ENCODE measurements around the gene SPECC1L. TPM values are rescaled to one million over a fixed set of nuclear protein-coding genes. Genes with fewer than 3 reads are reported as not detected.
A peak's percentile ranks its signal among the peaks of the same experiment; 100 is the strongest.

Gene SPECC1L
- total RNA-seq, 2 donors from 2014 or later, result 59.4 to 61.8 TPM

- Mint-ChIP-seq H3K36me3 (ENCODE audit: insufficient read depth in 2 of 2) (peaks cover 0 to 27% of the 10 kb centered on the region in 2 donors), H3K4me1 (ENCODE audit: low read depth) (no peaks in the 10 kb centered on the region), H3K27me3 (ENCODE audit: low read depth) (no peaks in the 10 kb centered on the region), H3K4me3 (no peak overlapping the region), H3K27ac (no peak overlapping the region), H3K9me3 (no peaks in the 10 kb centered on the region)
- no peak for DNase-seq
- ATAC-seq (replicated peaks in 1 of 2), result no peak
Observed at GRCh38 chr22:24341627-24342026, 71.0 kb downstream of the SPECC1L start.

- Mint-ChIP-seq H3K27me3 (ENCODE audit: low read depth) (no peaks in the 10 kb centered on the region), H3K27ac (no peak overlapping the region), H3K36me3 (ENCODE audit: insufficient read depth in 2 of 2) (peaks cover 14 to 33% of the 10 kb centered on the region in 2 donors), H3K4me1 (ENCODE audit: low read depth) (peaks cover 7% of the 10 kb centered on the region), H3K4me3 (no peak overlapping the region), H3K9me3 (no peaks in the 10 kb centered on the region)
- no peak for DNase-seq
- ATAC-seq (replicated peaks in 1 of 2), result no peak
Observed at GRCh38 chr22:24350627-24351026, 80.0 kb downstream of the SPECC1L start.

GRCh38 chr22:24353121-24353520 is 82.5 kb downstream of the SPECC1L start:
- no peak for DNase-seq
- Mint-ChIP-seq H3K9me3 (no peaks in the 10 kb centered on the region), H3K27ac (no peak overlapping the region), H3K4me3 (no peak overlapping the region), H3K27me3 (ENCODE audit: low read depth) (no peaks in the 10 kb centered on the region), H3K4me1 (ENCODE audit: low read depth) (peaks cover 10% of the 10 kb centered on the region), H3K36me3 (ENCODE audit: insufficient read depth in 2 of 2) (peaks cover 13 to 33% of the 10 kb centered on the region in 2 donors)
- no peak for ATAC-seq (replicated peaks in 1 of 2)

- Mint-ChIP-seq H3K4me1 (ENCODE audit: low read depth) (peaks cover 10% of the 10 kb centered on the region), H3K36me3 (ENCODE audit: insufficient read depth in 2 of 2) (peaks cover 13 to 24% of the 10 kb centered on the region in 2 donors), H3K27me3 (ENCODE audit: low read depth) (no peaks in the 10 kb centered on the region), H3K9me3 (no peaks in the 10 kb centered on the region), H3K4me3 (no peak overlapping the region), H3K27ac (no peak overlapping the region)
- ATAC-seq (replicated peaks in 1 of 2) (no peak), DNase-seq (no peak)
Observed at GRCh38 chr22:24355574-24355973, 84.9 kb downstream of the SPECC1L start.

- peaks cover 3% of the 10 kb centered on the region for H3K4me1 Mint-ChIP-seq (ENCODE audit: low read depth)
- H3K27me3 Mint-ChIP-seq (ENCODE audit: low read depth), result no peaks in the 10 kb centered on the region
- H3K9me3 Mint-ChIP-seq, result no peaks in the 10 kb centered on the region
- ATAC-seq (replicated peaks in 1 of 2) (no peak), DNase-seq (no peak)
- peaks cover 13 to 21% of the 10 kb centered on the region in 2 donors for H3K36me3 Mint-ChIP-seq (ENCODE audit: insufficient read depth in 2 of 2)
- H3K4me3 Mint-ChIP-seq, result no peak overlapping the region
- H3K27ac Mint-ChIP-seq, result no peak overlapping the region
Observed at GRCh38 chr22:24357547-24357946, 86.9 kb downstream of the SPECC1L start.

GRCh38 chr22:24358105-24358836 is 87.6 kb downstream of the SPECC1L start:
- H3K36me3 Mint-ChIP-seq (ENCODE audit: insufficient read depth in 2 of 2), result peaks cover 11 to 14% of the 10 kb centered on the region in 2 donors
- ATAC-seq (replicated peaks in 1 of 2), result no peak
- no peak overlapping the region for H3K27ac Mint-ChIP-seq
- no peak overlapping the region for H3K4me3 Mint-ChIP-seq
- peaks cover 3% of the 10 kb centered on the region for H3K4me1 Mint-ChIP-seq (ENCODE audit: low read depth)
- no peaks in the 10 kb centered on the region for H3K27me3 Mint-ChIP-seq (ENCODE audit: low read depth)
- DNase-seq, result no peak
- no peaks in the 10 kb centered on the region for H3K9me3 Mint-ChIP-seq

GRCh38 chr22:24359452-24360120 is 89.0 kb downstream of the SPECC1L start:
- Mint-ChIP-seq H3K27ac (peak overlapping the region; percentile 62), H3K36me3 (ENCODE audit: insufficient read depth in 2 of 2) (peaks cover 5 to 7% of the 10 kb centered on the region in 2 donors), H3K9me3 (no peaks in the 10 kb centered on the region), H3K4me3 (no peak overlapping the region), H3K27me3 (ENCODE audit: low read depth) (no peaks in the 10 kb centered on the region), H3K4me1 (ENCODE audit: low read depth) (peaks cover 3% of the 10 kb centered on the region)
- ATAC-seq (replicated peaks in 1 of 2), result no peak
- DNase-seq, result no peak

GRCh38 chr22:24361976-24362646 is 91.5 kb downstream of the SPECC1L start:
- H3K4me3 Mint-ChIP-seq, result no peak overlapping the region
- no peak overlapping the region for H3K27ac Mint-ChIP-seq
- no peaks in the 10 kb centered on the region for H3K27me3 Mint-ChIP-seq (ENCODE audit: low read depth)
- no peaks in the 10 kb centered on the region for H3K9me3 Mint-ChIP-seq
- DNase-seq (no peak), ATAC-seq (replicated peaks in 1 of 2) (no peak)
- peaks cover 5 to 9% of the 10 kb centered on the region in 2 donors for H3K36me3 Mint-ChIP-seq (ENCODE audit: insufficient read depth in 2 of 2)
- H3K4me1 Mint-ChIP-seq (ENCODE audit: low read depth), result no peaks in the 10 kb centered on the region

- no peak for DNase-seq
- ATAC-seq (replicated peaks in 1 of 2), result no peak
- H3K9me3 Mint-ChIP-seq, result no peaks in the 10 kb centered on the region
- H3K27ac Mint-ChIP-seq, result no peak overlapping the region
- no peaks in the 10 kb centered on the region for H3K4me1 Mint-ChIP-seq (ENCODE audit: low read depth)
- H3K27me3 Mint-ChIP-seq (ENCODE audit: low read depth), result no peaks in the 10 kb centered on the region
- peaks cover 5 to 9% of the 10 kb centered on the region in 2 donors for H3K36me3 Mint-ChIP-seq (ENCODE audit: insufficient read depth in 2 of 2)
- H3K4me3 Mint-ChIP-seq, result no peak overlapping the region
Observed at GRCh38 chr22:24363243-24363642, 92.6 kb downstream of the SPECC1L start.

GRCh38 chr22:24366701-24367100 is 96.1 kb downstream of the SPECC1L start:
- DNase-seq (no peak), ATAC-seq (replicated peaks in 1 of 2) (no peak)
- no peaks in the 10 kb centered on the region for H3K27me3 Mint-ChIP-seq (ENCODE audit: low read depth)
- H3K9me3 Mint-ChIP-seq, result no peaks in the 10 kb centered on the region
- H3K36me3 Mint-ChIP-seq (ENCODE audit: insufficient read depth in 2 of 2), result peaks cover 16 to 25% of the 10 kb centered on the region in 2 donors
- H3K27ac Mint-ChIP-seq, result no peak overlapping the region
- no peak overlapping the region for H3K4me3 Mint-ChIP-seq
- no peaks in the 10 kb centered on the region for H3K4me1 Mint-ChIP-seq (ENCODE audit: low read depth)

- Mint-ChIP-seq H3K27ac (no peak overlapping the region), H3K36me3 (ENCODE audit: insufficient read depth in 2 of 2) (peaks cover 19 to 36% of the 10 kb centered on the region in 2 donors), H3K4me1 (ENCODE audit: low read depth) (no peaks in the 10 kb centered on the region), H3K27me3 (ENCODE audit: low read depth) (no peaks in the 10 kb centered on the region), H3K9me3 (no peaks in the 10 kb centered on the region), H3K4me3 (no peak overlapping the region)
- DNase-seq, result no peak
- ATAC-seq (replicated peaks in 1 of 2), result no peak
Observed at GRCh38 chr22:24367841-24368240, 97.2 kb downstream of the SPECC1L start.

- Mint-ChIP-seq H3K4me3 (no peak overlapping the region), H3K9me3 (no peaks in the 10 kb centered on the region), H3K27me3 (ENCODE audit: low read depth) (no peaks in the 10 kb centered on the region), H3K27ac (peak overlapping the region; percentile 40), H3K36me3 (ENCODE audit: insufficient read depth in 2 of 2) (peaks cover 20 to 48% of the 10 kb centered on the region in 2 donors), H3K4me1 (ENCODE audit: low read depth) (no peaks in the 10 kb centered on the region)
- no peak for DNase-seq
- ATAC-seq (replicated peaks in 1 of 2), result no peak
Observed at GRCh38 chr22:24370401-24370800, 99.8 kb downstream of the SPECC1L start.

- no peaks in the 10 kb centered on the region for H3K9me3 Mint-ChIP-seq
- no peak overlapping the region for H3K4me3 Mint-ChIP-seq
- DNase-seq (no peak), ATAC-seq (replicated peaks in 1 of 2) (no peak)
- no peaks in the 10 kb centered on the region for H3K27me3 Mint-ChIP-seq (ENCODE audit: low read depth)
- peaks cover 6 to 34% of the 10 kb centered on the region in 2 donors for H3K36me3 Mint-ChIP-seq (ENCODE audit: insufficient read depth in 2 of 2)
- peaks cover 22% of the 10 kb centered on the region for H3K4me1 Mint-ChIP-seq (ENCODE audit: low read depth)
- H3K27ac Mint-ChIP-seq, result no peak overlapping the region
Observed at GRCh38 chr22:24376002-24376401, 105.4 kb downstream of the SPECC1L start.

All from activated T-cell treated with anti-CD3 and anti-CD28 coated beads, Interleukin-2, amount 50 U/mL, for 72 hours (primary cell).